Neural crest cell (in vitro differentiated cells): ENCODE results near the gene SIRT3. TPM values are rescaled to one million over a fixed set of nuclear protein-coding genes. Genes with fewer than 3 reads are reported as not detected.

Source experiments
- DNase-seq: peaks from one replicate; pipeline ENCODE4 v3.0.0; 2021; ENCODE audit warnings: low read depth, mixed read lengths, low spot score
- H3K27ac Mint-ChIP-seq: one replicate; pipeline ENCODE4 v1.8.0; 2021; ENCODE audit warnings: mild to moderate bottlenecking, mixed read lengths; ENCODE audit not compliant: unreplicated experiment
- H3K27me3 Mint-ChIP-seq: 2 replicates; pipeline ENCODE4 v1.8.0; 2021; ENCODE audit warnings: low read depth, mild to moderate bottlenecking, mixed read lengths
- H3K36me3 Mint-ChIP-seq: 2 replicates; pipeline ENCODE4 v1.8.0; 2021; ENCODE audit warnings: low read depth, mild to moderate bottlenecking, mixed read lengths
- H3K4me1 Mint-ChIP-seq: 2 replicates; pipeline ENCODE4 v1.8.0; 2021; ENCODE audit warnings: mixed read lengths
- H3K4me3 Mint-ChIP-seq: one replicate; pipeline ENCODE4 v1.8.0; 2021; ENCODE audit warnings: mild to moderate bottlenecking, mixed read lengths
- H3K9me3 Mint-ChIP-seq: 2 replicates; pipeline ENCODE4 v1.8.0; 2021; ENCODE audit warnings: mixed read lengths
- total RNA-seq: library from RNA; stranded (reverse); gene quantifications from 2 replicates; pipeline ENCODE4 v1.2.1, GENCODE V29; 2021
- TF ChIP-seq, protein P1 (sequence below): fragments of 200-600 bp; sonication (generic); conservative IDR thresholded peaks from 2 replicates; pipeline ENCODE4 v1.5.0; 2021; ENCODE audit warnings: antibody characterized with exemption, mild to moderate bottlenecking

The SIRT3 gene
- total RNA-seq, 1 donor from 2014 or later: 24.0 TPM

DNA sequence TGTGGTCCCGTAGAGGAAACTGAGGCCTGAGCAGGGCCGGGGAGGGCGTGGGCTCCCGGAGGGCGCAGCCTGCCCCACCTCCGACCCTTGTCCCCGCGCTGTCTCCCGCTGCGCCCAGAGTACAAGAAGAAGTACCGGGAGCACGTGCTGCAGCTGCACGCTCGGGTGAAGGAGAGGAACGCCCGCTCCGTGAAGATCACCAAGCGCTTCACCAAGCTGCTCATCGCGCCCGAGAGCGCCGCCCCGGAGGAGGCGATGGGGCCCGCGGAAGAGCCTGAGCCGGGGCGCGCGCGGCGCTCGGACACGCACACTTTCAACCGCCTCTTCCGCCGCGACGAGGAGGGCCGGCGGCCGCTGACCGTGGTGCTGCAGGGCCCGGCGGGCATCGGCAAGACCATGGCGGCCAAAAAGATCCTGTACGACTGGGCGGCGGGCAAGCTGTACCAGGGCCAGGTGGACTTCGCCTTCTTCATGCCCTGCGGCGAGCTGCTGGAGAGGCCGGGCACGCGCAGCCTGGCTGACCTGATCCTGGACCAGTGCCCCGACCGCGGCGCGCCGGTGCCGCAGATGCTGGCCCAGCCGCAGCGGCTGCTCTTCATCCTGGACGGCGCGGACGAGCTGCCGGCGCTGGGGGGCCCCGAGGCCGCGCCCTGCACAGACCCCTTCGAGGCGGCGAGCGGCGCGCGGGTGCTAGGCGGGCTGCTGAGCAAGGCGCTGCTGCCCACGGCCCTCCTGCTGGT, 44.0 kb upstream of the SIRT3 start:
- Mint-ChIP-seq H3K9me3 (peaks cover 4% of the 10 kb centered on the region), H3K4me3 (no peak overlapping the region)

DNA sequence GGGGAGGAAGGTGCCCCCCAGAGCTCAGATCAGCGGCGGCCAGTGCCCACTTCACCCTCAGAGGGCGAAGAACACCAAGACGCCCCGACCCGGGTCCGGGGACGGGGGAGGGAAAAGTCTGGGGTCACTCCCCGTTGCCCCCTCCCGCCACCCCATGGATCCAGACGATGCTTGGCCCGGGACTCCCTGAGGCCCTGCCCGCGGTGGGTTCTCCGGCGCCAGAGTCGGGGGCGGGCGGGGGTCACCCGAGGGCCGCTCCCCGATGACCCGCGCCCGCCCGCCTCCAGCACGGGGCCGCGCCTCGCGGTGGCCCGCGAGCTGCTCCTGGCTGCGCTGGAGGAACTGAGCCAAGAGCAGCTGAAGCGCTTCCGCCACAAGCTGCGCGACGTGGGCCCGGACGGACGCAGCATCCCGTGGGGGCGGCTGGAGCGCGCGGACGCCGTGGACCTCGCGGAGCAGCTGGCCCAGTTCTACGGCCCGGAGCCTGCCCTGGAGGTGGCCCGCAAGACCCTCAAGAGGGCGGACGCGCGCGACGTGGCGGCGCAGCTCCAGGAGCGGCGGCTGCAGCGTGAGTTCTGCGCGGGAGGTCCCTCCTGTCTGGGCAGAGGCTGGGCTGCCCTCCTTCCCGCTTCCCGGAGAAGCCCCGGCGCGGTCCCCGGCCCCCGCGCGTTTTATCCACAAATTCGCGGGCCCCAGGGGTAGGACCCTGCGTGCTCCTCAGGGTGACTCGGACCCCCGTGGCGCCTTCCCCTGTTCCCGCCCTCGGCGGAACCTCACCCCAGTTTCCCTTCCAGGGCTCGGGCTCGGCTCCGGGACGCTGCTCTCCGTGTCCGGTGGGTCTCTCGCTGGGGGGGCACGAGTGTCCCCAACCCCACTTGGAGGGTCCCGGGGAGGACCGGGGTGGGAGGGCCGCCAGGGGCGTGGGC, 43.2 kb upstream of the SIRT3 start:
- no peak for DNase-seq
- Mint-ChIP-seq H3K9me3 (peaks cover 4% of the 10 kb centered on the region), H3K36me3 (peaks cover 4% of the 10 kb centered on the region), H3K4me1 (peaks cover 13% of the 10 kb centered on the region), H3K27me3 (no peaks in the 10 kb centered on the region), H3K27ac (no peak overlapping the region), H3K4me3 (no peak overlapping the region)
- TF ChIP-seq, protein P1, sequence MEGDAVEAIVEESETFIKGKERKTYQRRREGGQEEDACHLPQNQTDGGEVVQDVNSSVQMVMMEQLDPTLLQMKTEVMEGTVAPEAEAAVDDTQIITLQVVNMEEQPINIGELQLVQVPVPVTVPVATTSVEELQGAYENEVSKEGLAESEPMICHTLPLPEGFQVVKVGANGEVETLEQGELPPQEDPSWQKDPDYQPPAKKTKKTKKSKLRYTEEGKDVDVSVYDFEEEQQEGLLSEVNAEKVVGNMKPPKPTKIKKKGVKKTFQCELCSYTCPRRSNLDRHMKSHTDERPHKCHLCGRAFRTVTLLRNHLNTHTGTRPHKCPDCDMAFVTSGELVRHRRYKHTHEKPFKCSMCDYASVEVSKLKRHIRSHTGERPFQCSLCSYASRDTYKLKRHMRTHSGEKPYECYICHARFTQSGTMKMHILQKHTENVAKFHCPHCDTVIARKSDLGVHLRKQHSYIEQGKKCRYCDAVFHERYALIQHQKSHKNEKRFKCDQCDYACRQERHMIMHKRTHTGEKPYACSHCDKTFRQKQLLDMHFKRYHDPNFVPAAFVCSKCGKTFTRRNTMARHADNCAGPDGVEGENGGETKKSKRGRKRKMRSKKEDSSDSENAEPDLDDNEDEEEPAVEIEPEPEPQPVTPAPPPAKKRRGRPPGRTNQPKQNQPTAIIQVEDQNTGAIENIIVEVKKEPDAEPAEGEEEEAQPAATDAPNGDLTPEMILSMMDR: no peak

More for the DNA sequence above, 44.0 kb upstream of the SIRT3 start:
- Mint-ChIP-seq H3K27me3 (no peaks in the 10 kb centered on the region), H3K27ac (no peak overlapping the region), H3K36me3 (peaks cover 4% of the 10 kb centered on the region), H3K4me1 (peaks cover 13% of the 10 kb centered on the region)
- TF ChIP-seq, protein P1: no peak
- no peak for DNase-seq

DNA sequence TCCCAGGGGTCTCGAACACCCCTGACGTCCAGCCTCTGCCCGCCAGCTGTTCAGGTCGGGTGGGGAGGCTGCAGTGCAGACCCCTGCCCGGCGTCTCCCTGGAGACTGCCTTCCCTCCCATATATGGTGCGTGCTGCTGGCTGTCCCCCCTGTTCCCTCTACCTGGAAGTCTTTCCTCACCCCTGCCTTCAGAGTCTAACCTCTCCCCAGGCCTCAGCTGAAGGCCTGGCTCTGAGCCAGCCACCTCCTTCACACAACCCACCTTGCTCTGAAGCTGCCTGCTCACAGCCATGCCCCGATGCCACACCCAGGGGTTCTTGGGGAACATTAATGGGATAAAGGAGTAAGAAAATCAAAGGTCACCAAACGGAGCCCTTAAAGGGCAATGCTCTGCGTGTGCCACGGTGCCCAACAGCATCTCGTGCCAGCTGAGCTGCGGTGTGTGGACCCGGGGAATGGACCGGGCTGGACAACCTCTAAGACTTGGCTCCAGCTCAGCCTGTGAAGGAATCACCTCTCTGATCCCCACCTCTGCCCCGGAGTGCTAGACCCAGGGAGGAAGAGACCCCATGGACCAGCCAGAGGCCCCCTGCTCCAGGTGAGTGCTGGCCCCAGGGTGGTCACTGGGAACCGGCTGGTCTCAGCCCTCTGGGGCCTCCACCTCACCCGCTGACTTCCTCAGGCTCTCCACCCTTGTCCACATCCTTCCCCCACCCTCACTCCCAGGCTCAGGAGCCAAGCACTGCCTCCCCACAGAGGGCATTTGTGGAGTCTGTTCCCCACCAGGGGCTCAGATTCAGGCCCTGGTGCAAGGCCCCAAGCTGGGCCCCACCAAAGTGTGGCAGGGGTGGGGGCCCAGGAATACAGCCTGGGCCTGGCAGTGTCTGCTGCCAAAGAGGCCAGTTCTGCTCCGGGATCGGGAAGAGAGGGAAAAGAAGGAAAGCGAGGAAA, 42.1 kb upstream of the SIRT3 start, which contains the start of gene NLRP6:
Gene NLRP6, plus strand, starts transcription at position 407 of the 951 bp plus-strand sequence. Its CDS starts 163 bp downstream, at position 570.
- no peak for DNase-seq
- no peak within 1 kb of the TSS for H3K27ac Mint-ChIP-seq
- H3K9me3 Mint-ChIP-seq: peaks cover 4% of the 10 kb centered on the region
- TF ChIP-seq, protein P1: no peak
- no peak within 1 kb of the TSS for H3K4me3 Mint-ChIP-seq
- H3K4me1 Mint-ChIP-seq: peaks cover 13% of the 10 kb centered on the region
- peaks cover 4% of the 10 kb centered on the region for H3K36me3 Mint-ChIP-seq
- no peaks in the 10 kb centered on the region for H3K27me3 Mint-ChIP-seq

DNA sequence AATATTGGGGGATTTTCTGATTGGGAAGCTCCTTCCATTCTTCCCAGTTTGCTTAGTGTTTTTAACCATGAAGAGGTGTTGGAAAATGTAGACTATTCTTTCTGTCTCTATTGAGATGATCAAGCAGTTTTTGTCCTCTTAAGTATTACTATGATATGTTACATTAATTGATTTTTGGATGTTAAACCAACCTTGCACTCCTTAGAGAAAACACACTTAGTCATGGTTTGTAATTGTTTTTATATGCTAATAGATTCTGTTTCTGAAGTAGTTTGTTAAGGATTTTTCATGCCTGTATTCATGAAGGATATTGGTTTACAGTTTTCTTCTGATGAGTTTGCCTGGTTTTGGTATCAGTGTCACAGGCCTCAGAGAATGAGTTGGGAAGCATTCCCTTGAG, 40.1 kb upstream of the SIRT3 start:
- Mint-ChIP-seq H3K36me3 (peaks cover 4% of the 10 kb centered on the region), H3K4me3 (no peak overlapping the region), H3K9me3 (peaks cover 4% of the 10 kb centered on the region), H3K27ac (no peak overlapping the region), H3K4me1 (peaks cover 14% of the 10 kb centered on the region), H3K27me3 (no peaks in the 10 kb centered on the region)
- TF ChIP-seq, protein P1: no peak
- no peak for DNase-seq

DNA sequence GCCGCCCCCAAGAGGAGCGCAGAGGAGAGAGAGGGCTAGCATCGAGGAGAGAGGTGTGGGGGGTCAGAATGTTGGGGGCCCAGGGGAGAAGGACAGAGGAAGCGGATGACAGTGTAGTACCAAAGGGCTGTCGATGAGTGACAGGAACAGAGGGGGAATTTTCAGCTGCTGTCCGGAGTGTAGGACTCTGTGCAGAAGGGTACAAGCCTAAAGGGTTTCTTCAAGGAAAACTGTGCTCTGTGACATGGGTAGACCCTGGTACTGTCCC, 36.7 kb upstream of the SIRT3 start:
- Mint-ChIP-seq H3K27me3 (no peaks in the 10 kb centered on the region), H3K27ac (no peak overlapping the region), H3K9me3 (peaks cover 4% of the 10 kb centered on the region), H3K4me1 (peaks cover 30% of the 10 kb centered on the region), H3K4me3 (no peak overlapping the region), H3K36me3 (peaks cover 4% of the 10 kb centered on the region)
- TF ChIP-seq, protein P1: no peak
- no peak for DNase-seq
